MCF 10A (cell line): ENCODE results near the gene IPO4. TPM values are rescaled to one million over a fixed set of nuclear protein-coding genes. Genes with fewer than 3 reads are reported as not detected.
A peak's percentile ranks its signal among the peaks of the same experiment; 100 is the strongest.

Experiments used
- BruUV-seq: library from RNA; stranded (reverse); fragments of 400-500 nt; replicated peaks from 2 replicates; lab custom pipeline; 2021; lab: Mats Ljungman, UMichigan
- CTCF ChIA-PET: fragments of 300-600 bp; sonication (Branson Sonifier 250); formaldehyde crosslinking; extraction: SDS; loops from one replicate; lab custom pipeline; 2021; ENCODE audit warnings: antibody characterized with exemption, inconsistent platforms; lab: Yijun Ruan, JAX
- POLR2A ChIA-PET: fragments of 300-600, 350-650 bp; sonication (Branson Sonifier 250); formaldehyde crosslinking; extraction: SDS; loops from one replicate; lab custom pipeline; 2020; ENCODE audit warnings: antibody characterized with exemption, inconsistent platforms; lab: Yijun Ruan, JAX
- DNase-seq: peaks from one replicate; pipeline ENCODE4 v3.0.0-alpha.2; 2018; ENCODE audit not compliant: unreplicated experiment
- H3K27ac Mint-ChIP-seq: one replicate; pipeline ENCODE4 v1.8.0; 2022; ENCODE audit warnings: mild to moderate bottlenecking, low read depth, mixed read lengths; ENCODE audit not compliant: unreplicated experiment
- H3K27me3 Mint-ChIP-seq: one replicate; pipeline ENCODE4 v1.8.0; 2022; ENCODE audit warnings: mixed read lengths; ENCODE audit not compliant: insufficient read depth, unreplicated experiment
- H3K36me3 Mint-ChIP-seq: one replicate; pipeline ENCODE4 v1.8.0; 2022; ENCODE audit warnings: mild to moderate bottlenecking, moderate library complexity, mixed read lengths; ENCODE audit not compliant: insufficient read depth, unreplicated experiment
- H3K4me1 Mint-ChIP-seq: one replicate; pipeline ENCODE4 v1.8.0; 2022; ENCODE audit warnings: mixed read lengths; ENCODE audit not compliant: insufficient read depth, unreplicated experiment
- H3K4me3 Mint-ChIP-seq: one replicate; pipeline ENCODE4 v1.8.0; 2022; ENCODE audit warnings: mild to moderate bottlenecking, moderate library complexity, mixed read lengths; ENCODE audit not compliant: unreplicated experiment
- H3K9me3 Mint-ChIP-seq: one replicate; pipeline ENCODE4 v1.8.0; 2022; ENCODE audit warnings: mixed read lengths; ENCODE audit not compliant: unreplicated experiment
- intact Hi-C: fragments of 100-400 bp; cut with micrococcal nuclease; formaldehyde crosslinking; loops from 2 replicates; pipeline ENCODE4 v1.14.1; 2022
- total RNA-seq: library from RNA; stranded (reverse); gene quantifications from 2 replicates; pipeline ENCODE4 v1.2.3, GENCODE V29; 2022
- TF ChIP-seq, protein P1 (sequence below): fragments of 200-600 bp; IDR thresholded peaks from one replicate; pipeline ENCODE4 v1.8.0; 2022; ENCODE audit warnings: antibody characterized with exemption, mild to moderate bottlenecking; ENCODE audit not compliant: unreplicated experiment

Gene IPO4
- total RNA-seq, 1 experiment from 2014 or later: 100 TPM

- CTCF ChIA-PET: interaction anchor here (0.6 to 3.1 kb wide), 3 partner anchors 11 to 17 kb away, joined by 3 to 21 read pairs (median 6); partner anchors contain the start of genes IPO4 and IRF9
- intact Hi-C loops: no loop called here
- Mint-ChIP-seq H3K27ac (no peak within 1 kb of the TSS), H3K4me3 (no peak within 1 kb of the TSS), H3K36me3 (peaks cover 27% of the 10 kb centered on the region), H3K4me1 (peaks cover 8% of the 10 kb centered on the region), H3K9me3 (no peaks in the 10 kb centered on the region), H3K27me3 (no peaks in the 10 kb centered on the region)
- BruUV-seq: no TSS peak
- POLR2A ChIA-PET: interaction anchor here (0.6 kb wide), 2 partner anchors 10 to 57 kb away, joined by 3 read pairs; partner anchors contain the start of genes DCAF11 and NRL
- no peak for DNase-seq
- TF ChIP-seq, protein P1, sequence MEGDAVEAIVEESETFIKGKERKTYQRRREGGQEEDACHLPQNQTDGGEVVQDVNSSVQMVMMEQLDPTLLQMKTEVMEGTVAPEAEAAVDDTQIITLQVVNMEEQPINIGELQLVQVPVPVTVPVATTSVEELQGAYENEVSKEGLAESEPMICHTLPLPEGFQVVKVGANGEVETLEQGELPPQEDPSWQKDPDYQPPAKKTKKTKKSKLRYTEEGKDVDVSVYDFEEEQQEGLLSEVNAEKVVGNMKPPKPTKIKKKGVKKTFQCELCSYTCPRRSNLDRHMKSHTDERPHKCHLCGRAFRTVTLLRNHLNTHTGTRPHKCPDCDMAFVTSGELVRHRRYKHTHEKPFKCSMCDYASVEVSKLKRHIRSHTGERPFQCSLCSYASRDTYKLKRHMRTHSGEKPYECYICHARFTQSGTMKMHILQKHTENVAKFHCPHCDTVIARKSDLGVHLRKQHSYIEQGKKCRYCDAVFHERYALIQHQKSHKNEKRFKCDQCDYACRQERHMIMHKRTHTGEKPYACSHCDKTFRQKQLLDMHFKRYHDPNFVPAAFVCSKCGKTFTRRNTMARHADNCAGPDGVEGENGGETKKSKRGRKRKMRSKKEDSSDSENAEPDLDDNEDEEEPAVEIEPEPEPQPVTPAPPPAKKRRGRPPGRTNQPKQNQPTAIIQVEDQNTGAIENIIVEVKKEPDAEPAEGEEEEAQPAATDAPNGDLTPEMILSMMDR: no peak
Observed at GRCh38 chr14:24171422-24172260, 17.0 kb downstream of the IPO4 start, which contains the start of gene REC8. Gene REC8 (plus strand): TSS chr14:24172080. CDS start chr14:24172553, 473 bp downstream.

- no TSS peak for BruUV-seq
- intact Hi-C loops: no loop called here
- H3K36me3 Mint-ChIP-seq: peaks cover 42% of the 10 kb centered on the region
- H3K9me3 Mint-ChIP-seq: no peaks in the 10 kb centered on the region
- ChIA-PET POLR2A (interaction anchor here (1.1 kb wide), 2 partner anchors 11 to 26 kb away, joined by 3 to 5 read pairs; partner anchors contain the start of gene EMC9), CTCF (interaction anchor here (1.1 kb wide), 1 partner anchor 12 kb away, joined by 3 read pairs; no protein-coding TSS in a partner anchor)
- TF ChIP-seq, protein P1: no peak
- H3K27ac Mint-ChIP-seq: no peak overlapping the region
- no peak overlapping the region for H3K4me3 Mint-ChIP-seq
- DNase-seq: no peak
- H3K4me1 Mint-ChIP-seq: peaks cover 8% of the 10 kb centered on the region
- H3K27me3 Mint-ChIP-seq: no peaks in the 10 kb centered on the region
Observed at GRCh38 chr14:24167469-24168114, 21.0 kb downstream of the IPO4 start.

DNA sequence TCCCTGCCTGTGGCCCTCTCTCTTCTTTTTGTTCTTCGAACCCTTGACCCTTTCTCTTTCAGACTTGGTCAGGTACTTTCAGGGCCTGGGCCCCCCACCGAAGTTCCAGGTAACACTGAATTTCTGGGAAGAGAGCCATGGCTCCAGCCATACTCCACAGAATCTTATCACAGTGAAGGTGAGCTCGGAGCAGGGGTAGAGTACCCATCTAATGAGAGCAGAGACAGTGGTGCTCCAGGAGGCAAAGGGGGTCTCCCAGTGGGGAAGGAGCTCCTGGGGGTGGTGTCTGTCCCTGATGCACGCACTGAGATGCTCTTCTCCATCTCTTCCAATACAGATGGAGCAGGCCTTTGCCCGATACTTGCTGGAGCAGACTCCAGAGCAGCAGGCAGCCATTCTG lies 22.8 kb downstream of the IPO4 start:
- Mint-ChIP-seq H3K4me3 (no peak overlapping the region), H3K27me3 (no peaks in the 10 kb centered on the region), H3K36me3 (peaks cover 53% of the 10 kb centered on the region), H3K9me3 (no peaks in the 10 kb centered on the region), H3K4me1 (peaks cover 12% of the 10 kb centered on the region), H3K27ac (peak overlapping the region; percentile 64)
- DNase-seq: no peak
- intact Hi-C loops: no loop called here
- no TSS peak for BruUV-seq
- TF ChIP-seq, protein P1: no peak
- CTCF ChIA-PET: interaction anchor here (0.6 to 1.6 kb wide), 3 partner anchors 30 to 75 kb away, joined by 3 to 4 read pairs (median 3); partner anchors contain the start of gene PSME1
- POLR2A ChIA-PET: interaction anchor here (0.7 kb wide), 1 partner anchor 175 kb away, joined by 3 read pairs; no protein-coding TSS in a partner anchor
